Measurements from ENCODE around the gene VPS33B. TPM values are rescaled to one million over a fixed set of nuclear protein-coding genes. Genes with fewer than 3 reads are reported as not detected.

VPS33B gene
- total and polyA plus RNA-seq, 2 experiments from 2014 or later: 8.8 to 15.2 TPM

GRCh38 chr15:91027677-91028076 is 5.3 kb upstream of the VPS33B start:
- ATAC-seq (no peak), DNase-seq (ENCODE audit: low spot score) (no peak)
- Histone ChIP-seq H3K4me1 (ENCODE audit: insufficient read depth) (no peaks in the 10 kb centered on the region), H3K4me2 (no peak overlapping the region), H2AFZ (no peak overlapping the region), H3K9me2 (ENCODE audit: insufficient read depth) (no peaks in the 10 kb centered on the region), H3K27me3 (ENCODE audit: insufficient read depth) (no peaks in the 10 kb centered on the region), H3K36me3 (ENCODE audit: insufficient read depth) (no peaks in the 10 kb centered on the region), H3F3A (replicated peaks; ENCODE audit: low read depth) (no peaks in the 10 kb centered on the region), H3K27ac (ENCODE audit: low read depth) (no peak overlapping the region), H4K20me1 (replicated peaks; ENCODE audit: insufficient read depth) (no peaks in the 10 kb centered on the region), H3K79me2 (replicated peaks; ENCODE audit: insufficient read depth) (no peaks in the 10 kb centered on the region), H3K4me3 (no peak overlapping the region)
- Mint-ChIP-seq H3K9me3 (no peaks in the 10 kb centered on the region), H3K27me3 (ENCODE audit: insufficient read depth, low read depth, poor library complexity) (no peaks in the 10 kb centered on the region), H3K4me1 (peaks cover 4% of the 10 kb centered on the region; the same call in 2 of the 3 replicates), H3K27ac (no peak overlapping the region), H3K4me3 (no peak overlapping the region), H3K36me3 (ENCODE audit: low read depth) (no peaks in the 10 kb centered on the region)
- TF ChIP-seq ZNF462 (CRISPR knock-in tag; IDR thresholded peaks at IDR 0.05) (no peak), JUNB (IDR thresholded peaks at IDR 0.05; ENCODE audit: unreplicated experiment) (no peak), CTCF (conservative IDR thresholded peaks at IDR 0.05; ENCODE audit: low read depth in 2 of 2) (no peak), EZH2phosphoT487 (IDR thresholded peaks at IDR 0.05; ENCODE audit: unreplicated experiment) (no peak), ZNF114 (CRISPR knock-in tag; IDR thresholded peaks at IDR 0.05) (no peak)
- TF ChIP-seq, protein P1, sequence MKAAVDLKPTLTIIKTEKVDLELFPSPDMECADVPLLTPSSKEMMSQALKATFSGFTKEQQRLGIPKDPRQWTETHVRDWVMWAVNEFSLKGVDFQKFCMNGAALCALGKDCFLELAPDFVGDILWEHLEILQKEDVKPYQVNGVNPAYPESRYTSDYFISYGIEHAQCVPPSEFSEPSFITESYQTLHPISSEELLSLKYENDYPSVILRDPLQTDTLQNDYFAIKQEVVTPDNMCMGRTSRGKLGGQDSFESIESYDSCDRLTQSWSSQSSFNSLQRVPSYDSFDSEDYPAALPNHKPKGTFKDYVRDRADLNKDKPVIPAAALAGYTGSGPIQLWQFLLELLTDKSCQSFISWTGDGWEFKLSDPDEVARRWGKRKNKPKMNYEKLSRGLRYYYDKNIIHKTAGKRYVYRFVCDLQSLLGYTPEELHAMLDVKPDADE (IDR thresholded peaks at IDR 0.05): no peak
- TF ChIP-seq, protein P2, sequence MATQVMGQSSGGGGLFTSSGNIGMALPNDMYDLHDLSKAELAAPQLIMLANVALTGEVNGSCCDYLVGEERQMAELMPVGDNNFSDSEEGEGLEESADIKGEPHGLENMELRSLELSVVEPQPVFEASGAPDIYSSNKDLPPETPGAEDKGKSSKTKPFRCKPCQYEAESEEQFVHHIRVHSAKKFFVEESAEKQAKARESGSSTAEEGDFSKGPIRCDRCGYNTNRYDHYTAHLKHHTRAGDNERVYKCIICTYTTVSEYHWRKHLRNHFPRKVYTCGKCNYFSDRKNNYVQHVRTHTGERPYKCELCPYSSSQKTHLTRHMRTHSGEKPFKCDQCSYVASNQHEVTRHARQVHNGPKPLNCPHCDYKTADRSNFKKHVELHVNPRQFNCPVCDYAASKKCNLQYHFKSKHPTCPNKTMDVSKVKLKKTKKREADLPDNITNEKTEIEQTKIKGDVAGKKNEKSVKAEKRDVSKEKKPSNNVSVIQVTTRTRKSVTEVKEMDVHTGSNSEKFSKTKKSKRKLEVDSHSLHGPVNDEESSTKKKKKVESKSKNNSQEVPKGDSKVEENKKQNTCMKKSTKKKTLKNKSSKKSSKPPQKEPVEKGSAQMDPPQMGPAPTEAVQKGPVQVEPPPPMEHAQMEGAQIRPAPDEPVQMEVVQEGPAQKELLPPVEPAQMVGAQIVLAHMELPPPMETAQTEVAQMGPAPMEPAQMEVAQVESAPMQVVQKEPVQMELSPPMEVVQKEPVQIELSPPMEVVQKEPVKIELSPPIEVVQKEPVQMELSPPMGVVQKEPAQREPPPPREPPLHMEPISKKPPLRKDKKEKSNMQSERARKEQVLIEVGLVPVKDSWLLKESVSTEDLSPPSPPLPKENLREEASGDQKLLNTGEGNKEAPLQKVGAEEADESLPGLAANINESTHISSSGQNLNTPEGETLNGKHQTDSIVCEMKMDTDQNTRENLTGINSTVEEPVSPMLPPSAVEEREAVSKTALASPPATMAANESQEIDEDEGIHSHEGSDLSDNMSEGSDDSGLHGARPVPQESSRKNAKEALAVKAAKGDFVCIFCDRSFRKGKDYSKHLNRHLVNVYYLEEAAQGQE (IDR thresholded peaks at IDR 0.05; ENCODE audit: unreplicated experiment): no peak

Data from GM23338 (cell line).